OCI-LY1 (cell line): Measurements from ENCODE around the gene C7.

Source experiments
- H2AFZ ChIP-seq: fragments of 200-600 bp; sonication (generic), shearing (Covaris generic); 2 replicates; pipeline ENCODE4 v1.6.0; 2014; ENCODE audit warnings: antibody characterized with exemption, mild to moderate bottlenecking, low read length
- H3F3A ChIP-seq: fragments of 200-600 bp; sonication (generic), shearing (Covaris generic); 2 replicates; pipeline ENCODE4 v1.6.0; 2014; ENCODE audit warnings: mild to moderate bottlenecking, antibody characterized with exemption, low read length, moderate library complexity; ENCODE audit not compliant: insufficient read depth
- H3K27ac ChIP-seq: fragments of 200-600 bp; sonication (generic); 2 replicates; pipeline ENCODE4 v1.5.1; 2014; ENCODE audit warnings: low read length, mixed run types, mild to moderate bottlenecking, low read depth; ENCODE audit not compliant: poor library complexity, severe bottlenecking
- H3K27me3 ChIP-seq: fragments of 200-600 bp; sonication (generic); 2 replicates; pipeline ENCODE4 v1.6.0; 2014; ENCODE audit warnings: antibody characterized with exemption, mild to moderate bottlenecking, low read length, moderate library complexity; ENCODE audit not compliant: insufficient read depth
- H3K36me3 ChIP-seq: fragments of 200-600 bp; sonication (generic); 2 replicates; pipeline ENCODE4 v1.6.1; 2014; ENCODE audit warnings: mild to moderate bottlenecking, antibody characterized with exemption, low read length, moderate library complexity, mixed read lengths; ENCODE audit not compliant: insufficient read depth
- H3K4me1 ChIP-seq: fragments of 200-600 bp; sonication (generic); 2 replicates; pipeline ENCODE4 v1.5.1; 2014; ENCODE audit warnings: mild to moderate bottlenecking, low read length, moderate library complexity; ENCODE audit not compliant: insufficient read depth, severe bottlenecking
- H3K4me2 ChIP-seq: fragments of 200-600 bp; sonication (generic), shearing (Covaris generic); 2 replicates; pipeline ENCODE4 v1.6.1; 2014; ENCODE audit warnings: low read length
- H3K4me3 ChIP-seq: fragments of 200-600 bp; sonication (generic); 2 replicates; pipeline ENCODE4 v1.5.1; 2014; ENCODE audit warnings: low read length, low read depth, mild to moderate bottlenecking, mixed read lengths; ENCODE audit not compliant: poor library complexity, severe bottlenecking
- H3K79me2 ChIP-seq: fragments of 200-600 bp; shearing (Covaris generic); 2 replicates; pipeline ENCODE4 v1.6.1; 2016; ENCODE audit warnings: mixed run types, low read length, mixed read lengths; ENCODE audit not compliant: insufficient read depth
- H3K9ac ChIP-seq: fragments of 200-600 bp; sonication (generic), shearing (Covaris generic); 2 replicates; pipeline ENCODE4 v1.6.1; 2014; ENCODE audit warnings: mild to moderate bottlenecking, low read length, mixed read lengths
- H3K9me2 ChIP-seq: fragments of 200-600 bp; sonication (generic), shearing (Covaris generic); 2 replicates; pipeline ENCODE4 v1.6.1; 2014; ENCODE audit warnings: low read depth, mild to moderate bottlenecking, low read length, mixed read lengths
- H3K9me3 ChIP-seq: fragments of 200-600 bp; shearing (Covaris generic); 2 replicates; pipeline ENCODE4 v1.6.1; 2014; ENCODE audit warnings: low read length, mixed read lengths
- H4K20me1 ChIP-seq: fragments of 200-600 bp; sonication (generic), shearing (Covaris generic); 2 replicates; pipeline ENCODE4 v1.6.0; 2016; ENCODE audit warnings: mild to moderate bottlenecking, low read length; ENCODE audit not compliant: insufficient read depth
- EZH2 ChIP-seq: fragments of 200-600 bp; sonication (generic), shearing (Covaris generic); IDR thresholded peaks from 2 replicates; pipeline ENCODE4 v1.8.0; 2017; ENCODE audit warnings: borderline replicate concordance, mixed run types, mild to moderate bottlenecking, antibody characterized with exemption, low read length, moderate library complexity, mixed read lengths
- TF ChIP-seq, protein P1 (sequence below): fragments of 200-600 bp; sonication (generic), shearing (Covaris generic); IDR thresholded peaks from 2 replicates; pipeline ENCODE4 v1.5.1; 2017; ENCODE audit warnings: mild to moderate bottlenecking, antibody characterized with exemption, low read length, moderate library complexity, mixed read lengths

Gene C7

DNA sequence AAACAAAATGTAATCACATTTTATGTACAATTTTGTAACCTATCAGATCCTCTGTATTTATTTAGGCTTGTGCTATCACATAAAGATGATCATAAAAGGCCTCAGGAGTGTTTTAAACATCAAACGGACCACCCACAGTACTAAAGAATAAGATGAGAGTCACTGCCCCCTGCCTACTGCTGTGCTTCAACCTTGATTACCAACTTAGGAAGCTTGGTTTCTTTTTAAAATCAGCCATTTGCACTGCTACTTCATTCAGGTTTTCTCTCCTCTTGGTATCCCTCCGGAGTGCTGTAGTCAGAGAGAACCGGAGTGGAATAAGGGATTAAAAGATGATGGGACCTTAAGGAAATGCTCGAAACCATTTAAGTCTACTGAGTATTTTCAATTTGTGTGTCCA is 6.9 kb downstream of the C7 start:
- H3F3A ChIP-seq = no peaks in the 10 kb centered on the region
- H3K4me1 ChIP-seq = no peaks in the 10 kb centered on the region
- no peak overlapping the region for H3K4me3 ChIP-seq
- H2AFZ ChIP-seq = no peak overlapping the region
- TF ChIP-seq, protein P1, sequence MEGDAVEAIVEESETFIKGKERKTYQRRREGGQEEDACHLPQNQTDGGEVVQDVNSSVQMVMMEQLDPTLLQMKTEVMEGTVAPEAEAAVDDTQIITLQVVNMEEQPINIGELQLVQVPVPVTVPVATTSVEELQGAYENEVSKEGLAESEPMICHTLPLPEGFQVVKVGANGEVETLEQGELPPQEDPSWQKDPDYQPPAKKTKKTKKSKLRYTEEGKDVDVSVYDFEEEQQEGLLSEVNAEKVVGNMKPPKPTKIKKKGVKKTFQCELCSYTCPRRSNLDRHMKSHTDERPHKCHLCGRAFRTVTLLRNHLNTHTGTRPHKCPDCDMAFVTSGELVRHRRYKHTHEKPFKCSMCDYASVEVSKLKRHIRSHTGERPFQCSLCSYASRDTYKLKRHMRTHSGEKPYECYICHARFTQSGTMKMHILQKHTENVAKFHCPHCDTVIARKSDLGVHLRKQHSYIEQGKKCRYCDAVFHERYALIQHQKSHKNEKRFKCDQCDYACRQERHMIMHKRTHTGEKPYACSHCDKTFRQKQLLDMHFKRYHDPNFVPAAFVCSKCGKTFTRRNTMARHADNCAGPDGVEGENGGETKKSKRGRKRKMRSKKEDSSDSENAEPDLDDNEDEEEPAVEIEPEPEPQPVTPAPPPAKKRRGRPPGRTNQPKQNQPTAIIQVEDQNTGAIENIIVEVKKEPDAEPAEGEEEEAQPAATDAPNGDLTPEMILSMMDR = no peak
- TF ChIP-seq EZH2 = no peak
- no peaks in the 10 kb centered on the region for H4K20me1 ChIP-seq
- no peak overlapping the region for H3K9ac ChIP-seq
- H3K4me2 ChIP-seq = no peak overlapping the region
- H3K79me2 ChIP-seq = no peaks in the 10 kb centered on the region
- no peaks in the 10 kb centered on the region for H3K27me3 ChIP-seq
- no peak overlapping the region for H3K27ac ChIP-seq
- no peaks in the 10 kb centered on the region for H3K36me3 ChIP-seq
- no peaks in the 10 kb centered on the region for H3K9me3 ChIP-seq
- H3K9me2 ChIP-seq = no peaks in the 10 kb centered on the region

GRCh38 chr5:40928886-40929448 is 19.7 kb downstream of the C7 start:
- Histone ChIP-seq H3K4me2 (no peak overlapping the region), H4K20me1 (no peaks in the 10 kb centered on the region), H3K36me3 (no peaks in the 10 kb centered on the region), H3K9ac (no peak overlapping the region), H3F3A (no peaks in the 10 kb centered on the region), H3K9me2 (no peaks in the 10 kb centered on the region), H3K4me3 (no peak overlapping the region), H3K27ac (no peak overlapping the region), H3K9me3 (no peaks in the 10 kb centered on the region), H2AFZ (no peak overlapping the region), H3K79me2 (no peaks in the 10 kb centered on the region), H3K4me1 (no peaks in the 10 kb centered on the region), H3K27me3 (no peaks in the 10 kb centered on the region)
- TF ChIP-seq, protein P1 = no peak
- TF ChIP-seq EZH2 = no peak

- Histone ChIP-seq H3K27ac (no peak overlapping the region), H3K4me1 (no peaks in the 10 kb centered on the region), H3K79me2 (no peaks in the 10 kb centered on the region), H2AFZ (no peak overlapping the region), H3K27me3 (no peaks in the 10 kb centered on the region), H3F3A (no peaks in the 10 kb centered on the region), H4K20me1 (no peaks in the 10 kb centered on the region), H3K9ac (no peak overlapping the region), H3K9me3 (no peaks in the 10 kb centered on the region), H3K36me3 (no peaks in the 10 kb centered on the region), H3K9me2 (no peaks in the 10 kb centered on the region), H3K4me2 (no peak overlapping the region), H3K4me3 (no peak overlapping the region)
- TF ChIP-seq EZH2 = no peak
- TF ChIP-seq, protein P1 = no peak
Measured at GRCh38 chr5:40932766-40933165, 23.5 kb downstream of the C7 start.
